IPS-NIHi11 (cell line): ENCODE data around the gene CEP85L.

ENCODE experiments used
- DNase-seq: peaks from one replicate; pipeline ENCODE4 v3.0.0; 2012; ENCODE audit warnings: mixed read lengths, low spot score

Gene CEP85L

DNA sequence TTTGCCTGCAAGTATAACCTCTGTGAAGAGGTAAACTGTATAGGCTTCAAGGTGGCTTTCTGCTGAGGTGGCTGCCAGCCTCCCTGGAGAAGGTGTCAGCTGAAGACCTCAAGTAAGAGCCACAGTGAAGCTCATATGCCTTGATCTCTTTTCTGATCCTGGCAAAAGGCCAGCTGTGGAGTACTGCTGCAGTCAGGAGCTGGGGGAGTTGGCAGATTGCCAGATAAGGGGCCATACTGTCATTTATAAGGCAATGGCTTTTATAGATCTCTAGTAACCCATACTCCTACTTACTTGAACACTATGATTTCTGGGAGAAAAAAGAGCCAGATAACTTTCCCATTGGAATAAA lies 8.8 kb upstream of the CEP85L start:
- DNase-seq, result no peak

DNA sequence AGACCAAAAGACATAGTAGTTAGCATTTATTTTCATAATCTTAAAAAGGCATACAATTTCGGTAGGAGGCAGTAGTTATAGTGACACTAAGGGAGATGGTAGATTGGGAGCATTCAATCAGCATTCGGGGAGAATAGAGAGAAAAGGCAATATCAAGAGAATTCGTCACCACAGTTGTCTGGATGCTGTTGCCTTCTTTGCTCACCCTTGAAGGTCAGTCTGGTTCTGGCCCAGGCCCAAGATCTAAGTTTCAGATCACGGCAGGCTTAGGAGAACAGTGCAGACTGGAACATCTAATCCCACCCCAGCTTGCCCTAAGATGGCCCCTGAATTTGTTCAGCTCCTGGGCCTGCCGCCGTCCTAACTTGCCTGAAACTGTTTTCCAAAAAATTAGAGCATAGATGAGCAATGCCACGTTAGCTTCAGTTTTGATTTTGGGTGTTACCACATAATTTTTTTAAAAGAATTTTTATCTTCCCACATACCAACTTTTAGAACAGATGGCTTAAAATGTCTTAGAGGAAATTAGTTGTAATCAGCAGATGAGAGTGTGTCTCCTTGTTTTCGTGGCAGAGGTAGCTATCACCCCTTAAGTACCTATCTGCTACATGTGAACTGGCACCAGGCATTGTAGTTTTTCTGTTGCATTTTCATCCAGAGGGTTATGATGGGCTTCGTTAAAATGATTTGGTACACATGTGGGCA lies 8.3 kb upstream of the CEP85L start:
- no peak for DNase-seq

DNA sequence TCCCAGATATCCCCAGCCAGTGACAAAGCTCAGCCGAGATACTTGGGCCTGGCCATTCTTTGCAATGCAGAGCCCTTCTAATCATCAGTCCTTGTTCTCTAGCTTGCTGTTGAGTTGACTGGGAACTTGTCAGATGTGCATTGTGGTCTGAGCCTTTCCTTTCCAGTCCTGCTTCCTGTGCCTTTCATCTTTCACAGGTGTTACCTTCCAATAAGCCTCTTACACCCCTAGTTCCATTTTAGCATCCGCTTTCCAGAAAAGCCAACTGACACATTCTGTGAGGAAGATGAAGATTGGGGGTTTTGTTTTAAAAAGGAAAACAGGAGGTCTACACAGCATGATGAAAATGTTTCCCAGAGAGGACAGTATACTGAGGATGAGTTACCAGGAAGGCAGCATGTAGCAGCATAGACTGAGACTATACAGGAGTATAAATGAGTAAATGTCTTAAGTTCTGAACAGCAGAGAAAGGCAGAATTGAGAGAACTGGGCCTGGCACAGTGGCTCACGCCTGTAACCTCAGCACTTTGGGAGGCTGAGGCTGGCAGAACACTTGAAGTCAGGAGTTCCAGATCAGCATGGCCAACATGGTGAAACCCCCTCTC lies 5.6 kb upstream of the CEP85L start:
- DNase-seq, result no peak

DNA sequence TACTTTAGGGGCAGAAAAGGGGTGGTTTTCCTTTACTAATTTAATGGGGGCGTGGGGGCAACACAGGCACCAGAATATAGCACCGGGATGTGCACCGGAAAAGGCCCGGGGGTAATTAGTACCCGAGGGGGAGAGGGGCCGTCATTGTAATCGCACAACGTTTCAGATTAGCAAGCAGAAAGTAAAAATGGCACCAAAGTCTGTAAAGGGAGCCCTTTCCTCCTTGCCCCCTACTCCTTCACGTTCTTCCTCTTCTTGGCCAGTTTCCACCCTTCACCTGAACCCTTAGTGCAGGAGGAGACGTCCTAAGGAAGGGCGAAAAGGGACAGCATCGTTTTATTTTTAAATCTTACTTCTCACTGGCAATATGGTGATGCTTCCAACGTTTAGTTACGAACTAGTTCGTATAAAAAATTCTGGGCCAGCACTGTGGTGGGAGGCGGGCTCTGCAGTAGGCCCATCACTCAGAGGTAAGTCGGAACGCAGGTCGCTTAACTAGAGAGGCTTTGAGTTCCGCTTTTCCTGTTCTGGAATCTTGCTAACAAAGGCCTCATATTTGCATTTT lies 742 bp upstream of the CEP85L start:
- DNase-seq, result no peak

DNA sequence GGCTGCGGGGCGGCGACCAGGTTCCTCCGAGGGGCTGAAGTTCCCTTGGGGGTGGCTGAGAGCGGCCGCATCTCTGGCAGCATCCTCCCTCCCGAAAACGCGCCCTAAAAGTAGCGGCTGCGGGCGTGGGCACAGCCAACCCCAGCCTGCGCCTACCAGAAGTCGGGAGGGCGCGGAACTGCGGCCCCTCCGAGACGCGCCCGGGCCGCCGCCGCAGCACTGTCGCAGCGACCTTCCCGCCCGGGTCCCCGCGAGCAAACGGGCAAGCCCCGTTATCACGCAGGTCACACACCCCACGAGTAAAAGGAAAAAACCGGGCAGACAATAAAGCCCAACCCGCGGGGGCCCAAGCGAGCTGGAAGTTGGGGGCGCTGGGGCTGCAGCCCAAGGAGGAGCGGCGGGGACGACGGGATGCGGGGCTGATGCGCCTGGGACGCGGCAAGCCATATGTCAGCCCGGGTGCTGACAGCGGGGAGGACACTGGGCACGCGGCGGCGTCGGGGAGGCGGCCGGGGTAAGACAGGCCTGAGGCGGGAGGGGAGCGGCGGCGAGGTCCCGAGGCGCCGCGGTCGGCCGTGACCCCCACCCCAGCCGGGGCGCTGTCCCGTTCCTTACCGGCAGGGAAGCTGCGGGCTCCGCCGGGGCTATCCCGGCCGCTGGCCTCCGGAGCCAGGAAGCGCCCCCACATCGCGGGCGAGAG lies 659 bp downstream of the CEP85L start:
- DNase-seq, result peak; percentile 51

DNA sequence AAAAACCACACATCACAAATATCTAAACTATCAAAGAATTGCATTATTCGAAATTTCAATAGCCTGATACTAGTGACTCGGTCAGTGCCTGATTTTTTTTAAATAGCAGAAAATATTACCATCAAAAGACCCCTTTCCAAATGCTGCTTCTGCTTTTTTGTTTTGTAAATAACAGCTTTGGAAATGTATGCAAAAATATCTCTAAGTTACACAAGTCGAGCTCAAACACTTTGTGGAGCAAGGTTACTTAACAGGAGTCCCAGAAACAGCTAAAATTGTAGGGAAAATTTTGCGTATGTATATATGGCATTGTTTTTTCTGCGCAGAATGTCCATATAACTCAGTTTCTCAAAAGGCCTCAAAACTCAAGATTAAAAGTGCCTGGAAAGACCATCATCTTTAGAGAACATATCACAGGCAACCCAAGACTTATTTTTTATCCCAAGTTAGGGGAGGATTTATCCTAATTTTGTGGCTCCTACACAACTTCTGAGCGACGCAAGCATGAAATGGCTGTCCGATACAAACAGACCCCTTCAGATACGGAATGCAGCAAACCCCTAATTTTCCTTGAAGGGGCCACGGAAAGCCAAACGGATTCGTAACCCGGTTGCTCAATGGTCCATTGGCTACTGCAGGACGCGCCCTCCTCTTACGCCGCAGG lies 1.3 kb downstream of the CEP85L start:
- no peak for DNase-seq

DNA sequence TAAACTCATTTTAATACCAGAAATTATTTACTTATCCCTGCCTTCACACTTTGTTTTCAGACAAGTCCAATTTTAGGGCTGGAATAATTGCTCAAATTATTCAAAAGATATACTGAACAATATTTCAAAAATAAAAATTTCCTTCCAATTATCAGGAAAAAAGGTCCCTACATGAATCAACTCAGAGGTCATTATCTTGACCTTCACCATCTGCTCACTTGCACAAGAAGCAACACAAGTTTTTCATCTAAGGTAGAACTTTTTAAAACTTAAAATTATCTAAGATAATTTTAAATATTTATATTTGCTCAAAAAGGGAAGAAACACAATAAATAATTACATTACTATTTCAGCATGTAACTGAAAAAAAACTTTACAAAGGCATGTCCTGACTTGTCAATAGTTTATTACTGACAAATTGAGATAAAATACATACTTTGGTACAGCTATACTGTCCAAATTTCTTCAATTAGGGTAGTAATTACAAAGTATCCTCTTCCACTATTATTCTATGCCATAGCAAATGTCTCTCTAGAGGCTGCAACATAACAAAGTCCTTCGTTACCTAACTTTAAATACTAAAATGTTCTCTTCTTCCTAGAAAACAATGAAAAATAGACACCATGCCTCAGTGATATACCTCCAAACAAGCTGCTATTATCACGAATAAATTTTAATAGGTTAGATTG lies 2.4 kb downstream of the CEP85L start:
- no peak for DNase-seq

DNA sequence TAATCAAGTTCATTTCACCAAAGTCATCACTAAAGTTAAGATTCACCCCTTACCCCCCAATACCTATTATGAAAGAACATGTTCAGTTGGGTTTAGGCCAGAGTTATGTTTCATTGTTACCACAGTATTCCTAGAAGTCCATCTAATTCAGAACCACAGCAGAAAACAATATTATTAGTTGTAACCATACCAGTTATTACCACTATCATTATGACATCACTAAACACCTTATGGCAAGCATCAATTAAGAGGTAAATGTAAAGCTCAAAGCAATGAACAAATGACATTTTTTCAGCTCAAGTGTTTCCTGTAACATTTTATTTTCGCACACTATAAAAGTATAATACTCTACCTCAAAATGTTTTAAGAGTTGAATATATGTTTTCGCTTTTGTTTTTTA lies 4.4 kb downstream of the CEP85L start:
- DNase-seq, result no peak

DNA sequence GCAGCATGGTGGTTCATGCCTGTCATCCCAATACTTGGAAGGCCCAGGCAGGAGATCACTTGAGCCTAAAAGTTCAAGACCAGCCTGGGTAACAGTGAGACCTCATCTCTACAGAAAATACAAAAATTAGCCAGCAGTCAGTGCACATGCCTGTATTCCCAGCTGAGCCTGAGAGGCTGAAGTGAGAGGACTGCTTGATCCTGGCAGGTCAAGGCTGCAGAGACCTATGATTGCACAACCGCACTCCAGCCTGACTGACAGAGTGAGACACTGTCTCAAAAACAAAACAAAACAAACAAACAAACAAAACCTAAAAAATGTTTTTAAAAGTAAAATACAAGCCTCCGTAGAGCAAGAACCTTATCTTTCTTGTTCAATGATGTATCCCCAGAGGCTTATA lies 6.0 kb downstream of the CEP85L start:
- no peak for DNase-seq

DNA sequence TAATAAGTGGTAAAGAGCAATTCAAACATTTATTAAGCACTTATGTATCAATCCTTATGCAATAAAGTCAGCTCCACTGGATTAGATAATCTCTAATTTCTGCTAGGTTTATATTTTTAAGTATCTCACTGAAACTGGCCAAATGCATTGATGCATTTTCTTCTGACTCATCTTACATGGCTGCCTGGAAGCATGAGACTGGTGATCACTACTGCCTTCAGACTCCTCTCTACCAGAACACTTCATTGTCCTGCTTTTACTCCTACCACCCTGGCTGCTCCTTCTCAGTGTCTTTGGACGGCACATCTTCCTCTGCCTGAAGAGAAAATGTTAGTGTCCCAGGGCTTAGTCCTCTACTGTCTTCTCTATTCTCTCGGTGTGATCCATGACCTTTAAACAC lies 7.4 kb downstream of the CEP85L start:
- no peak for DNase-seq

DNA sequence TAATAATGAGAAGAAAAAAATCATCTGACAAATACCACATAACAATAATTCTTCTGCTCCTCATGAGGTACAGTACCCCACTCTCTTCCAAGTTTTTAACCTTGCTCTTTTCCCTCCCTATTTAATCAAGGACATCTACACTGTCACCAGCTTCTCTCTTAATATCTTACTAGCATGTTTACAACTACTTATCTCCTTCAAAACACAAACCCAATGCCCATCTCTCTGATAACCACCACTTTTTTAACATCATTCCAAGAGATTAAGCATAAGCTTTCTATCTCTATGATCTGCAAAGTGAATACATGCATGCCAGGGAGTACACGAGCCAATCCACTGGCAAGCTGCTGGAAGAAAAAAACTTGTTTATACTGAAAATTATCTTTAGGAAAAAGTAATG lies 10.3 kb downstream of the CEP85L start:
- no peak for DNase-seq

DNA sequence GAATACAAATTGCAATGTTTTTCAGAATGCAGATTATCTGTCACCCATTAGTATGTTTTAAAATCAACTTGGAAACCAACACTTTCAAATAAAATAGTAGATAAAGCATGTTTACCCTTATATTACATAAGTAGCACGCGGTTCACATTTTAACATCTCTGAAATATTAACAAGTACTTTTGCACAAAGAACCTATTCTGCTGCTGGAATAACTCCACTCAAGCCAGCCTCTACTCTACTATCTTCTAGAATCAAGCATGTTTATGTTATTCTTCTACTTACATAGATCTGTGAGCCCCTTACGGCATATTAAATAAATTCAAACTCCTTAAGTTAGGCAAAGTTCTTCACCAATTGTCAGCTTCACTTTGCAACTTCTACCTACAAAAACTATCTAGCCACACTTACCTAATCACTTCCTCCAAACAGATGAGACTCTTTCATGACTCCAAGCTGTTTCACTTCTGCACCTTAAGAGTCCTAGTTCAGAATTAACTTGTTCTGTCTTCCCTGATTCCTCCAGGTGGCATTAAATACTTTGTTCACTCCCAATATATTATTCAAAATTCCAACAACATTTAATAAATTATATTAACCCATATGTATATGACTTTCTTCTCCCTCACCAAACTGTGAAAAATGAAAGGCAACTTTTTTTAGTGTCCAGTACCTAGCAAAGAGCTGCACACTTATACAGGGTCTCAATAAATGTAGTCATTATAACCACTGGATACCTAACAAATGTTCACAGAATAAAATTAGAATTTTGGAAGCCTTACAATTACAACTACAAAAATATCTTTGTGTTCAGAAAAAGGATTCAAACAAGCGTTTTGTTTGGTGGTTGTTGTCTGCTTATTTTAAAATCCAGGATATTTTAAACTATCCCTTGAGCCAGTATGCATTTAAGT lies 12.1 kb downstream of the CEP85L start:
- DNase-seq, result no peak

DNA sequence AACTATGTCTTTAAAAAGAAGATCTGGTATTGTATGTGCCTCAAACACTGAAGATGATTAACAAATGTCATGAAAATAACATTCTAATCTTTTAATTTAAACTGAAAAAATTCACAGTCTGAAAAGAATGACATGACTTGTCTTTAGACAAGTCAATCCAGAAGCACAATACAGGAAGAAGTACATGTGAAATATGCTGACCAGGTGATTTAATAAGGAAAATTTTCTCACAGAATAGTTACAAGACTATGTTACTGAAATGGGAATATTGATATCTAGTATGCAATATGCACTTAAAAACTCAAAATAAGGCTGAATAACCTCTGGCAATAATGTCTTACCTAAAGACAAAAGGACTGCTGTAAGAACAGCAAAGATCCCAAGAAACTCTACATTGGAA lies 13.1 kb downstream of the CEP85L start:
- DNase-seq, result no peak

DNA sequence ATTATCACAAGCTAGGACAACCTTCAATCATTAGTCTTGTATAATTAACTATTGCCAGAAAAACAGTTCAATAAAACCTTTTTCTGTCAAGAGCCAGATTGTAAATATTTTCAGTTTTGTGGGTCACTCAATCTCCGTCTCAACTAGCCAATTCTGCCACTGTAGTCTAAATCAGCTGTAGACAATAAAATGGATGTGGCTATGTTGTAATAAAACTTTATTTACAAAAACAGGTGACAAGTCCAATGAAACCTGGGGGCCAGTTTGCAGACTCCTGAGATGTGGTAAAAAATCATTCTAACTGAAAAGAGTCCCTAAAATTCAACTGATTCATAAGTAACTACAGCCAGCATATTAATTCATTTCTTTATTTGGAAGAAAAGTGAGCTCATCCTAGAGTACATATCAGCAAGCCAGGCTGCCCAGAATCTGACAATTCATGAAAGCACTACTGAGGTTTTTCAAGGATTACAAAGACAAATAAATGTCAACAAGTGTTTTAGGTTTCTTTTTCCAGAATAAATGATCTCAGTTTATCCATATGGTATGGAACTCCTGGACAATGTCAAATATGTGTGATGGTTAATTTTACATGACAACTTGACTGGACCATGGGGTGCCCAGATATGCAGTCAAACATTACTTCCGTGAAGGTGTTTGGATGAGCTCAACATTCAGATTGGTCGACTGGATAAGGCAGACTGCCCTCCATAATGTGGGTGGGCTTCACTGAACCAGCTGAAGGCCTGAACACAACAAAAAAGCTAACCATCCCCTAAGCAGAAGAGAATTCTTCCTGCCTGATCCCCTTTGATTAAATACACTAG lies 15.3 kb downstream of the CEP85L start:
- DNase-seq, result no peak

DNA sequence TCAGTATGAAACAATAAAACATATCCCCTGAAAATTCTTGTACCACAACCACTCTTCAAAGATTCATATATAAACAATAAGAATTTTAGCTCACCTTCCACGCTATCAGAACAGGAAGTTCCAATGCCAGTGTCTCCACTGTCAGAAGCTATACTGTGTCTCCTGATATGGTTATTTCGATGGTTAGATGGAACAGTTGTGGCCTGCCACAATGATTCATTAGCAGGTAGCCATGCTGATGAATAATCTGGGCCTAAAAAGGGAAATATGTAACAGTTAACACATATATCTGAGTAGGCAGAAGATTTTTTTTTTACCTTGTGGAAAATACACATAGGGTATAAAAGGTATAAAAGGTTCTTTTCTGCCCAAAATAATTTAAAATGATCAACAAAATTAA lies 19.0 kb downstream of the CEP85L start:
- no peak for DNase-seq

DNA sequence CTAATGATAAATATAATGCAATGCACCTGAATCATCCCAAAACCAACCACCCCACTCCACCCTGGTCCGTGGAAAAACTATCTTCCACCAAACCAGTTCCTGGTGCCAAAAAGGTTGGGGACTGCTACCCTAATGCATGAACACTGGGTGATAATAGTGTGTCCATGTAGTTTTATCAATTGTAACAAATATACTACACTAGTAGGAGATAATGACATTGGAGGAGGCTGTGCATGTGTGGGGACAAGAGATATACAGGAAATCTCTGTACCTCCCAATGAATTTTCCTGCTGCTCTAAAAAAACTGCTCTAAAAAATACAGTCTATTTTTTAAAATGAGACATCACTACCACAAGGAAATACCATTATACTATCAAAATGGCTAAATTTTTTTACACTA lies 20.5 kb downstream of the CEP85L start:
- DNase-seq, result no peak

DNA sequence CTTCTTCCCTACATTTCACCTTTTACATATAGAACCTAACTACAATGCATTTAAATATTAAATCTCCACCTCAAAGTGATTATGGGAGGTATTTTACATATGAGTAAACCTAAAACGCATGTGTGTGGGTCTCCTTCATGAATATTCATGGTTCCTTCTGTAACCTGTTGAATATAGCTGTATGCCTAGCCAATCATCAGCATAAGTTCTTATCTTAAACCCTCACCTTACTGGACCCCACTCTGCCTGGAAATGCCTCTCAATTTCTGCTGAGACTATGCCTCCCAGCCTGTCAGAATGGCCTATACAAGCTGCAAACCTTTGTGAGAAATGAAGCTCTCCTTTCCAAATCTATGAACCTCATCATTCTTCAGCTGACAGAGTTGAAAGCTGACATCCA lies 21.3 kb downstream of the CEP85L start:
- no peak for DNase-seq

DNA sequence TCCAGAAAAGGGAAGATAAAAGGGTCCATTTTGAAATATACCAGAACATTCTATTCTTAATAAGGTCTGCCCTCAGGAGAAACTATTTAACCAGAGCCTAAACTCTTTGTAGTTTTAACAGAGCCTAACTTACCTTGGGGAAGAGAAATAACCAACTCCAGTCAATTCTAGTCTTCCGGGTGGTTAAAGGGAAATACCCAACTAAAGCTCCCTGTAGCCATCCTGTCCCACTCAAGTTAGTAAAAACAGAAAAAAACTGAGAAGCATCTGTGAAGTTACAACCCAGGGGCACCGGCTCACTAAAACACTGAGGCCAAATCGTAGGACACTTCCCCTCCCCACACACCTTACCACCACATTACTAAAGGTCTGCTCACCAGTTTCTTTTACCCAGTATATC lies 23.7 kb downstream of the CEP85L start:
- DNase-seq, result no peak

DNA sequence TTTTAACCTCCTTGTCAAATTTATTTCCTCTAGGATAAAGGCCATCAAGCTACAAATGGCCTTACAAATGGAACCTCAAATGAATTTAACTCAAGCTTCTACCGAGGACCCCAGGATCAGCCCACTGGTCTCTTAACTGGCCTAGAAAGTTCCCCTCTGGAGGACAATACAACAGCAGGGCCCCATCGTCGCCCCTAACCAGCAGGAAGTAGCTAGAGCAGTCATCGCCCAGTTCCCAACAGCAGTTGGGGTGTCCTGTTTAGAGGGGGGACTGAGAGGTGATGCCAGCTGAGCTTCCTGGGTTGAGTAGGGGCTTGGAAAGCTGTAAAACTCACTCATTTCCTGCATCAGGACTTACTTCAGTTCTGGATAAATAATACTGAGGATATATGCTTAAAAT lies 25.6 kb downstream of the CEP85L start:
- no peak for DNase-seq

DNA sequence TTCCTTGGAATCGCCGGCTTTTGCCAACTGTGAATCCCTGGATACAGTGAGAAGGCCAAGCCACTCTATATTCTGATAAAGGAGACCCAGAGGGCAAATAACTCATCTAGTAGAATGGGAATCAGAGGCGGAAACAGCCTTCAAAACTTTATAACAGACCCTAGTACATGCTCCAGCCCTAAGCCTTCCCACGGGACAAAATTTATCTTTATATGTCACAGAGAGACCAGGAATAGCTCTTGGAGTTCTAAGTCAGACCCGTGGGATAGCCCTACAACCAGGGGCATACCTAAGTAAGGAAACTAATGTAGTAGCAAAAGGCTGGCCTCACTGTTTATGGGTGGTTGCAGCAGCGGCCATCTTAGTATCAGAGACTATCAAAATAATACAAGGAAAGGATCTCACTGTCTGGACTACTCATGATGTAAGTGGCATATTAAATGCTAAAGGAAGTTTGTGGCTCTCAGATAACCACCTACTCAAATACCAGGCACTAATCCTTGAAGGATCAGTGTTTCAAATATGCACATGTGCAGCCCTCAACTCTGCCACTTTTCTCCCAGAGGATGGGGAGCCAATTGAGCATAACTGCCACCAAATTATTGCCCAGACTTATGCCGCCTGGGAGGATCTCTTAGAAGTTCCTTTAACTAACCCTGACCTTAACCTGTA lies 29.5 kb downstream of the CEP85L start:
- no peak for DNase-seq
